Bronchial epithelial cell (primary cell): ENCODE results near the gene LRIG1. TPM values are rescaled to one million over a fixed set of nuclear protein-coding genes. Genes with fewer than 3 reads are reported as not detected.

Experiments
- DNase-seq: peaks from one replicate; pipeline ENCODE4 v3.0.0-alpha.2; 2010; ENCODE audit warnings: low read depth
- FAIRE-seq: peaks from 2 replicates; lab custom pipeline; 2011; peaks lifted over from hg19 to GRCh38; lab: Jason Lieb, UNC
- H3K27me3 ChIP-seq: 2 replicates; pipeline ENCODE4 v1.5.1; 2011; ENCODE audit warnings: low read length; ENCODE audit not compliant: control insufficient read depth, insufficient read depth
- H3K36me3 ChIP-seq: 2 replicates; pipeline ENCODE4 v1.5.1; 2011; ENCODE audit warnings: low read length; ENCODE audit not compliant: control insufficient read depth, insufficient read depth
- H3K4me3 ChIP-seq: 2 replicates; pipeline ENCODE4 v1.5.1; 2011; ENCODE audit warnings: mild to moderate bottlenecking, low read depth, low read length, control low read depth
- CTCF ChIP-seq: IDR thresholded peaks from 2 replicates; pipeline ENCODE4 v1.5.1; 2011; ENCODE audit warnings: mild to moderate bottlenecking, moderate library complexity, low read length, control low read depth, inconsistent platforms; ENCODE audit not compliant: insufficient read depth, severe bottlenecking
- total RNA-seq: library from RNA; depleted of rRNA; stranded (reverse); fragments of >200 nt; gene quantifications from 2 replicates; pipeline ENCODE4 v1.2.1, GENCODE V29; 2014

Gene LRIG1
- total RNA-seq, 1 donor from 2014 or later, result 11.6 TPM

DNA sequence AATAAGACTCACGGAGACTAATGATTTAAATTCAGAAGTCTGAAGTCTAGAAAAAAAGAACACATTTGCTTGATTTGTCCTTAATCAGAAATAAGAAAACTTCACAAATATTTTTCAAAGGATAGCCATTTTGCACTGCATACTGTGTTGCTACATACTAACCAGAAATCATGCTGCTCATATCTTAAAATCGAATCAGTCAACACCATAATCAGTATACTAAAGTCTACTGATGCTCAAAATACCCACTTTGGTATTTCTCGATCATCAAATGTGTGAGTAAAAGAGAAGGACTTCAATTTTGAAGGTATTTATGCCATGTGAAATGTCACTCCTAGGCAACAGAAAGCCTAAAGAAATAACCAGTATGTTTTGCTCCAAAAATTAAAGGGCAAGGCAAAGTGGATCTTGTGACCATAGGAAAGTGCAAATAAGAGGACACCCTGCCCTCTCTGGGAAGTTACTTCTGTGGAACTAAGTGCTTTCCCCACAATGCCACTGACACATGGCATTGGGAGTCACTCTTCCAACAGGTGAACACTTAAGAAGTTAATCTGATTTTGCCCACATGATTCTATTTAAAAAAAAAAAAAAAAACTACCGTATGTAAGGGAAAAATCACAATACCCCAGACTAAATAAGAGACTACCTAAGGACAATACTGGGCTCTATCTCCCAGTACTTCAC, 2.7 kb downstream of the LRIG1 start:
- FAIRE-seq, result no peak

DNA sequence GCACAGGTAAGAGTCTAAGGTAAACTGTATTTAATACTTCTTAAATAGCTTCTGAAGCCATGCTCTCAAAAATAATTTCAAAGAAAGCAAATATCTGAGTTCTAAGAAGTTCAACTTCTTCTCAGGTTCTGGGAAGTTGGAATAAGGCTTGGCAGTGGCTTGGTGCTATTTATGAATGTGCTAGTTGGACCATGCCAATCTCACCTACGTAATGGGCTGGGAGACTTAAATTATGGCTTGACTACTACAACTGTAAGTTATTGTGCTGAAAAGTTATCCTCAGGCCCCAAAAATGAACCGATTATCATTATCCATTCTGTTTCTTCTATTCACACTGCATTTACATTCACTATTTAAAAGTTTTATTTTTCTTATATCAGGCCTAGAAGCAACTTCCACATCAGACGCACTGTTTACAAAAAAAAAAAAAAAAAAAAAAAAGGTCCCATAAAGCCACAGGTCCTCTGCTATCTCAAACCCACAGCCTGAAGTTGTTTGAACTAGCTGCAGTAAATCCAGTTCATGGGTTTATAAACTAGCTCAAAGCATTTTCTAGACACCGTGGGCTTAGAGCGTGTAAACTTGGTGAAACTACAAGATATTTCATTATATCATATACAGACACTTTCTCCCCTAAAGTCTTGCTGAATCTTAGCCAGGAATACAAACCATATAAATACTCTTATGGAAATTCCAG, 3.4 kb downstream of the LRIG1 start:
- TF ChIP-seq CTCF, result no peak
- no peak overlapping the region for H3K4me3 ChIP-seq
- no peak for FAIRE-seq

More for the DNA sequence above, 2.7 kb downstream of the LRIG1 start:
- Histone ChIP-seq H3K27me3 (no peaks in the 10 kb centered on the region), H3K36me3 (no peaks in the 10 kb centered on the region), H3K4me3 (no peak overlapping the region)
- TF ChIP-seq CTCF, result no peak
- DNase-seq, result no peak

DNA sequence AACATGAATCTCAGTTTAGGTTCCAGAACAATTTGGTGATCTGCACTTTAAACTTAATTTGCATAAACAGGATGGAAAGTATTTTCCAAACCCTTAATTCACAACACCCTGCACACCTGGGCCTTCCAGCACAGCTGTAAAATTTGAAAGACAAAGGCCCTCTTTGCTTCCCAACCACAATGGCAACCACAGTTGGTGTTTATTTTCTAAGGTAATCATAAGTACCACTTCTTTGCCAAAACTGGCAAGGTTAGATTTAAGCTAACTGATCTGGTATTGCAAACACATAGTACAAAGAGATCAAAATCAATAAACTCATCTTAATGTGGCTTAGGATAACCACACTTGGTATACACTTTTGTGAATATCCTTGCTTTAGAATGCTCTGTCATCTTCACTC, 4.1 kb downstream of the LRIG1 start:
- no peak overlapping the region for H3K4me3 ChIP-seq
- no peaks in the 10 kb centered on the region for H3K36me3 ChIP-seq
- no peak for TF ChIP-seq CTCF
- no peaks in the 10 kb centered on the region for H3K27me3 ChIP-seq
- DNase-seq, result no peak
- FAIRE-seq, result no peak

More for the DNA sequence above, 3.4 kb downstream of the LRIG1 start:
- H3K27me3 ChIP-seq, result no peaks in the 10 kb centered on the region
- DNase-seq, result no peak
- H3K36me3 ChIP-seq, result no peaks in the 10 kb centered on the region

- no peak for DNase-seq
- no peak for FAIRE-seq
Measured at GRCh38 chr3:66496301-66496700, 4.5 kb downstream of the LRIG1 start.

GRCh38 chr3:66495668-66496045, 5.2 kb downstream of the LRIG1 start:
- FAIRE-seq, result no peak
- Histone ChIP-seq H3K27me3 (no peaks in the 10 kb centered on the region), H3K4me3 (no peak overlapping the region), H3K36me3 (no peaks in the 10 kb centered on the region)
- TF ChIP-seq CTCF, result no peak
- no peak for DNase-seq

More at GRCh38 chr3:66496301-66496700, 4.5 kb downstream of the LRIG1 start:
- no peaks in the 10 kb centered on the region for H3K36me3 ChIP-seq
- H3K27me3 ChIP-seq, result no peaks in the 10 kb centered on the region
- TF ChIP-seq CTCF, result no peak
- H3K4me3 ChIP-seq, result no peak overlapping the region
